Hematopoietic multipotent progenitor cell treated with erythropoietin and hydrocortisone succinate and interleukin-3 and kit ligand, for 4 days (in vitro differentiated cells): ENCODE results near the gene KRTAP10-11.
"Not testable (repeated sequence)": the region's sequence is repeated elsewhere in the genome, so short reads cannot be mapped to it uniquely, and the experiment has no call there.

Experiments used
- DNase-seq: peaks from one replicate; pipeline ENCODE4 v3.0.0-alpha.2; 2015

The KRTAP10-11 gene

DNA sequence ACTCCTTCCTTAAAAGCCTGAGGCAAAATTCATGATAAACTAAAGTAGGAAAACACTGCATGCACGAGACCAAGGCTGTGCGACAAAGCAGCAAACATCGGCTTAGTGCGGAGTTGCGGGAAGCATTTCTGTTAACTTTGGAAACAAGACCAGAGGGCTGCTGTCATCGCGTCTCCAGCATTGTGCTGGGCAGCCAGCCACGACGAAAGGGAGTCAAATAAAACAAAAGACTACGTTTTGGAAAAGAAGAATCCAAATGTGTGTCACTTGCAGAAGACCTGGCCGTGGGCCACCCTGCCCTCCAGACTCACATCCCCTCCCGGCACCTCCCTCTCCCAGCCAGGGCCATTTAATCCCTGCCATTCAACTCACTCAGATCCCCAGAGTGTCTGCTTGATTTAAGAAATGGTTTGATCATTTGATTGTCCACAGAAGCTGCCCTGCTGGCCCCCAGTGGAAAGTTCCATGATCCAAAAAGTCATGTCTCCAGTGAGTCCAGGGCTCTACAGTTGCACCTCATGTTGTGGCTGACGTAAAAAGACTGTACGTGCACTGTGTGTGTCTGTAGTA is 2.4 kb upstream of the KRTAP10-11 start:
- DNase-seq: no peak

DNA sequence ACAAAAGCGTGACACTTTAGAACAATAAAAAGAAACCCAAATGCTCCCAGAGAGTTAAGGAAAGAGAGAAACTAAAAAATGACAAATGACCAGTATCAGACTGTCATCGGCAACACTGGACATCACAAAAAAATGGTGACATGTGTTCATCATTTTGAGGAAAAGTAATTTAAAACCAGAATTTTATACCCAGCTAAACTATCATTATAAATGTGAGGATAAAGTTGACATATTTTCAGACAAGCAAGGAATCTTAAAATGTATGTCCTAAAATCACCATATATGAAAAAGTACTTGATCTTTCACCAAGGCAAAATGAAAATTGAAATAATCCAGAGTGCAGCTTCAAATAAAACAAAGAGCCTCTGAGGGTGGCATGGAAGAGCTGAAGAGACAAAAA is 1.3 kb upstream of the KRTAP10-11 start:
- no peak for DNase-seq

DNA sequence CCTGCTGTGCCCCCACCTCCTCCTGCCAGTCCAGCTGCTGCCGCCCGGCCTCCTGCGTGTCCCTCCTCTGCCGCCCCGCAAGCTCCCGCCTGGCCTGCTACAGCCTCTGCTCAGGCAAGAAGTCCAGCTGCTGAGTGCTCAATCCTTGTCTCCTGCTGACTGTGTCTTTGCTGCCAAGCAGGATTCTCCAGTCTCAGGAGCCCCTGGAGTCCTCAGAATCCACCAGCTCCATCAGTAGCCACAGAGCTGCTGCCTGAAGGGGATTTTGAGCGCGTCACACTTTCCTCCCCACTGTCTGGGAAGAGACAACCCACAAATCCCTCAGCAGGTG is 973 bp downstream of the KRTAP10-11 start:
- no peak for DNase-seq

DNA sequence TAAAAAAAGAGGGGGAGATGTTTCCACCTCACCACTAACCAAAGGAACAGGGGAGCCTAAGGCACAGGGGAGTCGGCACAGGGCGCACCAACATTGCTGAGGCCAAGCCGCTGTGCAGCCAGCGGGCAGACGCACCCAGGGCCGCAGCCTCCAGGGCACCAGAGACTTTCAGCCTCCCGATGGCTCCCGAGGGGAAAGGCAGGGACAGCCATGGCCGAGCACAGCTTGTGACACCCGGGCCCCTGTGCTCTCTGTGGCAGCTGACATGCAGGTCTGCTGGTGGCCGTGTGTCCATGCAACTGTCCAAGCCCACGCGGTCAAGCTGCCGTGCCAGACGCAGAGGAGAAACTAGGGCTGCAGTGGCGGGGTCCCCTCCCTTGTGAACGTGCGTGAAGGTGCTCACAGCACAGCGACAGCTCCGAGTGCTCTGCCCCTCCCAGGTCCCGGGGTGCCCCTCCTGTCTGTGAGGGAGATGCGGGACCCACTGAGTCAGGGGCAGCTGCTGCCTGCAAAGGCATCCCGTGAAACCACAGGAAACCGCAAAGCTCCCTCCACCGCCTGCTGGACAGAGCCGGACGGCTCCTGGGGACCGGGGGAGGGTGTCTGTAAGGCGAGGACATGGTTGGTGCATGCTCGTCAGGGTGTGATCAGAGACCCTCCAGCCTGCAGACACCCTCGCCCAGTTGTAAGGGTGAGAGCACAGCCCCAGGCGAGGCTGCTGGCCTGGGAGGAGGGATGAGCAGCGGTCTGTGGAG is 2.5 kb downstream of the KRTAP10-11 start:
- DNase-seq: no peak

DNA sequence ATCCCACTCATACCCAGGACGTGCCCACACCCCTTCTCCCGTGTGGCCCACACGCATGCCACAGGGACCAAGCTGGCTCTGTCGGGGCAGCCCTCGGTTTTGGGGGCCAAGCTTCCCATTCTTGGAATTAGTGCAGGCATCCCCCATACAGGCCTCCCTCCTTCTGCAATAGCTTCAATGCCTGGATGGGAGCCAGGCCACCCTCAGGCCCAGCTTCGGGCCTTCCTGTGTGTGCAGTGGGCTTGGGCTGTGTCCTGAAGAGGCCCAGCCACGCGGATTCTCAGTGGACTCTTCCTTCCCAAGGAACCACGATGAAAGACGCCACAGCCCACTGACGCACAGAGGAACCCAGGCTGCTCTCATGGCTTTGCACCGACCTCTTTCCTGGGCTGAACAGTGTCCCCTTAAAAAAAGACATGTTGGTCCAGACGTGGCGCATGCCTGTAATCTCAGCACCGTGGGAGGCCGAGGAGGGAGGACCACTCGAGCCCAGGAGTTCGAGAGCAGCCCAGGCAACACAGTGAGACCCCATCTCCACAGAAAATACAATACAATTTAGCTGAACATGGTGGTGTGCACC is 3.4 kb downstream of the KRTAP10-11 start:
- no peak for DNase-seq

DNA sequence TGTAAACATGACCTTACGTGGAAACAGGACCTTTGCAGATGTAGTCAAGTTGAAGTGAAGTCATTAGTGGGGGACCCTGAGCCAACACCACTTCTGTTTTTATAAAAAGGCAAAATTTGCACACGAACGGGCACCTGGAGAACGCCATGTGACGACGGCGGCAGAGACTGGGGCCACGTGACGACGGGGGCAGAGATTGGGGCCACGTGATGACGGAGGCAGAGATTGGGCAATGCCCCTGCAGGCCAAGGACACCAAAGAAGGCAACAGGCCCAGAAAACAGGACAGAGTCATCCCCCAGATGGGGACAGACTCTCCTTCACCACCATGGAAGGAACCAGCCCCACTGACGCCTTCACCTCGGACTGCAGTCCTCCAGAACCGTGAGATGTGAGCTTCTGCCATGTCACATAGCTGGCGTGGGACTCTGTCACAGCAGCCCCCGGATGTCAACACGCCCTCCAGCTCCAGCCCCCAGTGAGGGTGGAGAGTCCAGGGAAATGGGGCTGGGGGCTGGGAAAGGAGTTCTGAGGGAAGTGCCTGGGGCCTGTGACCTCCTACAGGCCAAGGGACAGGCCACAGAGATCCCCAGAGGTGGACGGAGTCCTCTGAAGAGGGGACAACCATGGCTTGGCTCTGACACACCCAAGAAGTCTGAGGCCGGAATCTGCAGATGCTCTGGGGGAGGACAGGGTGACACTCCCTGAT is 4.2 kb downstream of the KRTAP10-11 start:
- DNase-seq: no peak

DNA sequence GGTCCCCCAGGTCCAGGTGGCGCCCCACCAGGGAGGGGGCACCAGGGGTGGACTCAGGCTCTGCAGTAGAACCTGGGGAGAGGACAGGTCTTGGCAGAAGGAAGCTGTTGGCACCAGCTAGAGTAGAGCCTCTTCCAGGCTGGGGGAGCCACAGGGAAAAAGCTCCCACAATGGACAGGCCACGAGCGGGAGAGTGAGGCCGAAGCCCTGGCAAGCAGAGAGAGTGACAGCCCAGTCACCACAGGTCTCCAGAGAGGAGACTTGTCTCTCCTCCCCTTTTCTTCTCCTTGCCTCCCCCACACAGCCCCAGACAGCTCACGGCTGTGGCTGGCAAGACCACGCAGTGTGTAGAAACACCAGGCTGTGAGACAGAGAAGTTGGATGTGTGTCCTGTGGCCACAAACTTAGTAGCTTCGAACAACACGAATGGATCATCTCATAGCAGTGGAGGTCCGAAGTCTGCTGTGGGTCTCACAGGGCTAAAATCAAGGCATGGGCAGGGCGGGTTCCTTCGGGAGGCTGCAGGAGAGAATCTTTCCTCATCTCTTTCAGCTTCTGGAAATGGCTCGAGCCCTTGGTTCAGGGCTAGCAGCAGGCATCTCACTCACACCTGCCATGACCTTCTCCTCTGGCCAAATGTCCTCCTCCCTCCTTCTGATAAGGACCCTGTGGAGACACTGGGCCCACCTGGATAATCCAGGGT is 4.9 kb downstream of the KRTAP10-11 start:
- no peak for DNase-seq

DNA sequence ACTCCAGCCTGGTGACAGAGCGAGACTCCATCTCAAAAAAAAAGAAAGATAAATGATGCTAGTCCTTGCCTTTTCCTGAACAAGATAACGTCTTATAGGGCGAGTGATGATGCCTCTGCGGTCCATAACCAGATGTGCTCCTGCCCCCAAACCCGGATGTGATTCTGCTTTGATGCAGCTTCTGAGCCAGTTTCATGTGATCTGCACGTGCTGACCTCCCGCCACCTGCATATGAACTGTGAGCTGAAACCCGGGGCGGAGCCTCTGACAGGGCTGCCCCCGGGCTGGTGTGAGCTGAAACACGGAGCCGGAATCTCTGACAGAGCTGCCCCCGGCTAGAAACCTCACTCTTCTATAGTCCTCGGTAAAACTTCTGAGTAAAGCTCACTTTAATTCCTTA is 6.9 kb downstream of the KRTAP10-11 start:
- DNase-seq: no peak

DNA sequence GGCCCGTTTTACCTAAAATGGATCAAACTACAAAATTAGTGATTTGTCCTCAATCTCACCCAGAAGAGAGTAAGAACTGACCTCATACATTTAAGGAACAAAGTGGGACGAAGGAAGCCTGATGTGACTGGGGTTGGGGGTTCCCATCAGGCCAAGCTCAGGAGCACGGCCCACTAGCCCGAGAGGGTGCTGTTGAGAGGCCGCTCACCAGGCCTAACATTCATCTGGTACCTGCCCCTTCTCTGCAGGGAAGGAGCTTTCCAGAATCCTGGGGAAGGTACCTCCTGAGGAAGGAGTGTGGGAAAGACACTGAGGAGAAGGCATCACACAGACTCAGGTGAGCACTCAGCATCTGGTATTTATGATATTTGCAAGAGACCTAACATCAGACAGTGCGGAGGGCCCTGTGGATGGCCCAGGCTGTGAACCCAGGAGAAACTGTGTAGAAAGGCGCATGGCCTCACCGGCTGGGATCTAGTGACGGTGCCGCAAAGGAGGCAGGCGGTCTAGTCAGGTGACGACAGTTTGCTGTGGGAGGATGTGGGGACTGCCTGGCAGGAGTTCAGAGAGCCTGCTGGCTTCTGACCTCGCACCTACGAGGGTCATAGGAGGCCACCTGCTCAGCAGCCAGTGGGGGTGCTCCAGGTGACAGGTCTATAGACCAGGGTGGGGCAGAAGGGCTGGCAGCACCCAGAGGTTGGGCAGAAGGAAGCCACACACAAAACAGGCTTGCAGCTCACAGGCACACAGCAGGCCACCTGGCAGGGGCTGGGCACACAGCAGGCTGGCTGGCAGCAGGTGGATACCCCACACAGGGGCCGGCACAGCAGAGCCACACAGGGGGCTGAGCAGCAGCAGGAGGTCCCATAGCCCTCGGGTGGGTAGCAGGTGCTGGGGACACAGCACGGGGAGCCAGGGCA is 7.7 kb downstream of the KRTAP10-11 start:
- no peak for DNase-seq

DNA sequence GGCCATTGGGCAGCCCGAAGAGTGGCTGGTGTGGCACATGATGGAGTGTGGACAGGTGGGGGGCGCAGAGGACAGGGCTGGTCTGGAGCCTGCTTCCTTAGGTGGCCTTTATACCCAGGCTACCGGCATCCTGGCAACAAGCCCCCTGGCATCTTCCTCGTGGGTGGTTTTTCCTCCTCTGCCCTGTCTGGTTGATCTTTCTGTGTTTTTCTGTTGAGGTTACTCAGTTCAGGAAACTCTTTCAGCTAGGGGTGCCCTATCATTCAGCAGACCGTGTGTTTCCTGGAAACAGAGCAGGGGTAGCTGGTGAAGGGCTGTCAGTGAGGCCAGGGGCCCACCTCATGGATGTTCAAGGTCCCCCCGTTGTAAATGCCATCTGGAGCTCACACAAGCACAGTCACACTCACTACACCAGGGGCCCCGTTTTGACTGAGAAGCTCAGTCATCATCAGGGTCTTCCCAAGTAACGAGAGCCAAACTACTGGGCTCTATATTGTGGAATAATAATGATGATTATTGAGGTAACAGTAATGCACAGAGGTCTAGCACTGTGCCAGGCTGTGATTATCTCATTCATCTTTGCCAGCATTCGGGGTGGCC is 8.5 kb downstream of the KRTAP10-11 start, which contains the start of gene KRTAP12-4:
Gene KRTAP12-4, minus strand, starts transcription at position 84 of the 600 bp plus-strand sequence. Its CDS starts 45 bp downstream, at position 39.
- DNase-seq: no peak

DNA sequence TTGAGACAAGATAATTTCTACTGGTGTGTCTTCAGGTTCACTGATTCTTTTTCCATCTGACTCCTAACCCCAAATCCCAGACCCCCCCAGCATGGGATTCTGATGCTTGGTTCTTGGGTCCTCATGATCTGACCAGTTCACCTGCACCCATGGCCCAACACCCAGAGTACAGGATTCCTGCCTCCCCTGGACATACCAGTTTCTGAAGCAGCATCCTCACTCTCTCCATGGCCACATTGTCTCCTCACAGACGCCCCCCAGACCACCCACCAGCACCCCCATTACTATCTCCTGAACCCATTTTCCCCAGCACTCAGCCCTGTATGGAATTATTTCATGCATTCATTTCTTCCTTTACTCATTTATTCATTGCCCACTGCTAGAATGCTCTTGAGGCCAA is 10.7 kb downstream of the KRTAP10-11 start:
- no peak for DNase-seq

DNA sequence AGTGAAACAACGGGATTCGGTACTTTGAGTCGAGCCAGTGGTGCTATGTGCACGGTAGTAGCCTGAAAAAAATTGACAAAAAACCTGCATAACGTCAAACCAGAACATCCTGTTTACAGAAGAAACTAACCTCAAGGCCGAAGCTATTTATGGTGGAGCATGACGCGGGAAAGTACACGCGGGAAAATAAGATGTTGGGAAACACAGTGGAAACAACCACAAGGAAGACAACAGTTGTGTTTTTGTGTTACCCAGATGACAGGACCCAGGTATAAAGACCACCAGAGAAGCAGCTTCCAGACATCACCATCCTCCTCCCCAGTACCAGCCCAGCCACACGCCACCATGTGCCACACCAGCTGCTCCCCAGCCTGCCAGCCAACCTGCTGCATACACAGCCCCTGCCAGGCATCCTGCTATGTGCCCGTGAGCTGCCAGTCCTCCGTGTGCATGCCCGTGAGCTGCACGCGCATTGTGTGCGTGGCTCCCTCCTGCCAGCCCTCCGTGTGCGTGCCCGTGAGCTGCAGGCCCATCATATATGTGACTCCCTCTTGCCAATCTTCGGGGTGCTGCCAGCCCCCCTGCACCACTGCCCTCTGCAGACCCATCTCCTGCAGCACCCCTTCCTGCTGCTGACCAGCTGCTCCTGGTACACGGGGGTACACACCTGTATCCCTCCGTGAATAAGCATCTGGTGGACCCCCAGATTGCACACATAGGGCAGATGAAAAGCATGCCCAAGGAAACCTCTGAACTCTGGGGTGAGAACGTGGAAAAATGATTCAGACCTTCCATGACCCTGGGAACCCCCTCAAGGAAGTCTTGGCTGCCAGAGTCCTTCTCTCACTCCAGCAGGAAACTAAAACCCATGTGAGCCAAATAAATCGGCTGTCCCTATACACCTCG is 11.7 kb downstream of the KRTAP10-11 start, which contains the start of gene KRTAP12-3:
Gene KRTAP12-3, plus strand, starts transcription at position 298 of the 906 bp plus-strand sequence. Its CDS starts 48 bp downstream, at position 346.
- DNase-seq: no peak

DNA sequence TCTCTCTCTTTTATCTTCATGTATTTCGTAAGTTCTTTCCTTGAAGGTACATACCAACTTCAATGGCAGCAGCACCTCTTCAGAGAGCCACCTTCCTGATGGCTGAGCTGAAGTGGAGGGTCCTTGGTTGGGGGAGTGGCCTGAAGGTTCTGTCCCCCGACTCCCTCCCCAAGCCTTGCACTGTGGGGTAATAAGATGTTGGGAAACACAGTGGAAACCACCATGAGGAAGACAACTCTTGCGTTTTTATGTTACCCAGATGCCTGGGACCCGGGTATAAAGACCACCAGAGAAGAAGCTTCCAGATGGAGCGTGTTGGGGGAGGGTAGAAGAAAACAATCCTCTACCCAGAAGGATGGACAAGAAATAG is 12.3 kb downstream of the KRTAP10-11 start:
- no peak for DNase-seq

DNA sequence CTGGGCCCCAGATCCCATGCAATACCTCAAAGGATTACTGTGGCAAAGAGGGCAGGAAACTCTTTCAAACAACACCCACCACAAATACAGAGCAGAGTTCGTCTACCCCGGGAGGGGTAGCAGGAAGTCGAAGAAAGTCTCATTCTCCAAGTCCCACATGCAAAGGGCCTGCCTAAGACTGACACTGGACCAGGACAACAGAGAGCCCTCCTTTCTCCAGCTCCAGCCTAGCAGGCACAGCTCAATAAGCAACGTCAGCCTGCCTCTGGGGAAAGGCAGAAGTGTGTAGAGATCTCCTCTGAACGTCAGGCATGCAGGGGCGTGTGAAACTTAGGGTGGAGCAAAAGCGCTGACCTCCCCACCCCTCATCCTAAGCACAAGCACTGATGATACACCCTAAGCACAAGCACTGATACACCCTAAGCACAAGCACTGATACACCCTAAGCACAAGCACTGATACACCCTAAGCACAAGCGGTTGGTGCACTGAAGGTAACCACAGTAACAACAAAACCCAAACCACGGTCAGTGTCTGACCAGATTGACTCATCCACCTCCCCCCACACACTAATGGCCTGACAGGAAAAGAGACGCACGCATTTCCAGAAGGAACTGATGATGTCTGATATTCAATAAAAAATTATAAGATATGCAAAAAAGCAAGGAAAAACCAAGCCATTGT is 12.8 kb downstream of the KRTAP10-11 start:
- no peak for DNase-seq

DNA sequence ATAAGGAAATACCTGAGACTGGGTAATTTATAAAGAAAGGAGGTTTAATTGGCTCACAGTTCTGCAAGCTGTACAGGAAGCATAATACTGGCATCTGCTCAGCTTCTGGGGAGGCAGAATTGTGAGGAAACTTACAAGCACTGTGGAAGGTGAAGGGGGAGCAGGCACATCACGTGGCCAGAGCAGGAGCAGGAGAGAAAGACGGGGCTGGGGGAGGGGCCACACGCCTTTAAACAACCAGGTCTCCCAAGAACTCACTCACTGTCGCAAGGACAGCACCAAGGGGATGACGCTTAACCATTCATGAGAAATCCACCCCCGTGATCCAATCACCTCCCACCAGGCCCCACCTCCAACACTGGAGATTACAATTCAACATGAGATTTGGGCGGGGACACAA is 15.4 kb downstream of the KRTAP10-11 start:
- not testable (repeated sequence) for DNase-seq

DNA sequence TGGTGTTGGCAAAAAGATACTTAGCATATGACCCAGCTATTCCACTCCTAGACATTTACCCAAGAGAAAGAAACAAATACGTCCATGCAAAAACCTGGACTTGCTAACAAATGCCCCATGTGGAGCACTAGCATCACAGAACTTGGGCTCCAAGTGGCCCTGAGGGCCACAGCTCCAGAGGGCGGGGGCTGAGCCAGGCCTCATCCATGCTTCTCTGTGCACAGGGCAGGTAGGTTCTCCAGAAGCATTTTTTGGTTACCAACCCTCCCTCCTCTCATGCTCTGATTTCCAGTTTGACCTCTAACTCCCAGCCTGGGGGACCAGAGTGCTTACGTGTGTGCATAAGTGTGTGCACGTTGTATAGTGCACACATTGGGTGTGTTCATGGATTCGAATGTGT is 18.5 kb downstream of the KRTAP10-11 start:
- DNase-seq: no peak

DNA sequence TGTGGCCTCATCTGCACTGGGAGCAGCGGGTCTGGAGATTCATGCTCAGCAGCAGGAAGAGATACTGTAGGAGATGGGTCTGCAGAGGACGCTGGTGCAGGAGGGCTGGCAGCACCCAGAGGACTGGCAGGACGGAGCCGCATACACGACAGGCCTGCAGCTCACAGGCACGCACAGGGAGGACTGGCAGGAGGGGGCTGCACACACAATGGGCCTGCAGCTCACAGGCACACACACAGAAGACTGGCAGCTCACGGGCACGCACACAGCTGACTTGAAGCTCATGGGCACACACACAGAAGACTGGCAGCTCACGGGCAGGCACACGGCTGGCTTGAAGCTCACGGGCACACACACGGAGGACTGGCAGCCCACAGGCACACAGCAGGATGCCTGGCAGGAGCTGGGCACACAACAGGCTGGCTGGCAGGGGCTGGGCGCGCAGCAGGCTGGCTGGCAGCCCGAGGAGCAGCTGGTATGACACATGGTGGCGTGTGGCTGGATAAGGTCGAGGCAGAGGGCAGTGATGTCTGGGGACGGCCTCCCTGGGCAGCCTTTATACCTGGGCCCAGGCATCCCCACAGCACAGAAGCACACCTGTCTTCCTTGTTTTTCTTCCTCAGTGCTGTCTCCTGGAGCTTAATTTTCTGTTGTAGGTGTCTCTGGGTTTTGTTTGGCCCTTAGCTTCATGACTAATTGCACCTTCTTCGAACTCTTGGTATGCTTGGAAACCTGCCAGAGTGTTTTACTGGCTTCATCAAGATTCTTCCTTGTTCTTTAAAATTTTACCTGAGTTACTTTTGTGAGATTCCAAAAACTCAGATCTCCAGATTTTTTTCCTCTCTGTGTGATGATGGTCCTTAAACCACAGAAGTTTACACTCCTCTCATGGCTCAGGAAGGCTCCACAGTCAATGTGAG is 20.4 kb downstream of the KRTAP10-11 start, which contains the start of gene KRTAP12-2:
Gene KRTAP12-2, minus strand, starts transcription at position 527 of the 920 bp plus-strand sequence. Its CDS starts 41 bp downstream, at position 486.
- no peak for DNase-seq

DNA sequence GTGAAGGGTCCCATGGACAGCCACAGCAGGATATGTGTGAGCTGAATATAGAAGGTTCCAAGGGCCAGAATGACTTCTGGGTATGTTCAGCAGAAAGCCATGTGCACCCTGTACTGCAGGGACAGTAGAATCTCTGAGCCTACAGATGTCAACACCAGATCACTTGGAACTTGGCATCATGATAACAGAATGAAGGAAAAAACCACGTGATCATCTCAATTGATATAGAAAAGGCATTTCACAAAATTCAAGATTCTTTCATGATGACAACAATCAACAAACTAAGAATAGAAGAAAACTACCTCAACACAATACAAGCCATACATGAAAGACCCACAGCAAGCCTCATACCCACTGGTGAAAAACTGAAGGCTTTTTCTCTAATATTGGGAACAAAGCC is 21.4 kb downstream of the KRTAP10-11 start:
- DNase-seq: no peak
